B cell (primary cell): Measurements from ENCODE around the gene UQCR11. TPM values are rescaled to one million over a fixed set of nuclear protein-coding genes. Genes with fewer than 3 reads are reported as not detected.

Experiments
- ATAC-seq: fragments of 200-7000 bp; cut with Tn5 transposase; one replicate; pipeline ENCODE4 v1.10.0; 2021; ENCODE audit warnings: low read depth, mild to moderate bottlenecking, moderate number of reproducible peaks, moderate library complexity
- CTCF ChIA-PET: fragments of 350-600 bp; sonication (Branson Sonifier 250); formaldehyde crosslinking; loops from one replicate; lab custom pipeline; 2021; ENCODE audit warnings: antibody characterized with exemption, inconsistent platforms; lab: Charles Lee
- POLR2A ChIA-PET: fragments of 350-600 bp; sonication (Branson Sonifier 250); formaldehyde crosslinking; loops from one replicate; lab custom pipeline; 2021; ENCODE audit warnings: antibody characterized with exemption; lab: Charles Lee
- DNase-seq: peaks from one replicate; pipeline ENCODE4 v3.0.0; 2013
- H2AFZ ChIP-seq: 2 replicates; pipeline ENCODE4 v1.6.1; 2012; ENCODE audit warnings: mild to moderate bottlenecking, low read depth, low read length; ENCODE audit not compliant: insufficient read depth, poor library complexity, severe bottlenecking
- H3K27ac ChIP-seq, 2 donors: 1 replicate in 1 of 2; 2 replicates in 1 of 2; pipeline ENCODE4 v1.5.1; 2012 to 2013; ENCODE audit warnings: low read length in 2 of 2, mild to moderate bottlenecking in 2 of 2, moderate library complexity in 1 of 2
- H3K27me3 ChIP-seq, 4 experiments: fragments of 200-600 bp in 1 of 4; sonication (generic) in 1 of 4; replicated peaks in 1 of 4; 1 replicate in 2 of 4; 2 replicates in 2 of 4; pipeline versions ENCODE4 v1.6.1 to v1.7.0; 2013 to 2016; ENCODE audit warnings: low read length in 3 of 4, mild to moderate bottlenecking in 2 of 4, mixed read lengths in 1 of 4, moderate library complexity in 1 of 4; ENCODE audit not compliant: insufficient read depth in 4 of 4, control insufficient read depth in 3 of 4; ENCODE audit errors: control extremely low read depth in 1 of 4
- H3K36me3 ChIP-seq, 2 experiments: replicated peaks in 1 of 2; 1 replicate in 1 of 2; 2 replicates in 1 of 2; pipeline versions ENCODE4 v1.6.1 to v1.7.1; 2013; ENCODE audit warnings: low read length in 1 of 2; ENCODE audit not compliant: insufficient read depth in 2 of 2, control insufficient read depth in 1 of 2; ENCODE audit errors: control extremely low read depth in 1 of 2, extremely low read depth in 1 of 2
- H3K4me1 ChIP-seq, 2 donors: fragments of 200-600 bp in 1 of 2; sonication (generic) in 1 of 2; 1 replicate in 1 of 2; 2 replicates in 1 of 2; pipeline versions ENCODE4 v1.5.1 to v1.6.1; 2013 to 2017; ENCODE audit warnings: low read length in 2 of 2; ENCODE audit not compliant: control insufficient read depth in 2 of 2, insufficient read depth in 2 of 2
- H3K4me2 ChIP-seq: replicated peaks from 2 replicates; pipeline ENCODE3; 2012; ENCODE audit warnings: mild to moderate bottlenecking, low read depth, low read length; ENCODE audit not compliant: poor library complexity, severe bottlenecking
- H3K4me3 ChIP-seq, 5 experiments: fragments of 200-600 bp in 1 of 5; sonication (generic) in 1 of 5; 1 replicate in 3 of 5; 2 replicates in 2 of 5; pipeline versions ENCODE4 v1.5.1 to v1.7.0; 2011 to 2016; ENCODE audit warnings: low read length in 4 of 5, mild to moderate bottlenecking in 4 of 5, low read depth in 2 of 5, control low read depth in 1 of 5, moderate library complexity in 1 of 5; ENCODE audit not compliant: insufficient read depth in 1 of 5; ENCODE audit errors: control extremely low read depth in 1 of 5, extremely low read depth in 1 of 5
- H3K79me2 ChIP-seq: fragments of 200-600 bp; sonication (generic); one replicate; pipeline ENCODE4 v1.6.0; 2016; ENCODE audit warnings: low read length; ENCODE audit not compliant: control insufficient read depth, insufficient read depth
- H3K9ac ChIP-seq: fragments of 200-600 bp; sonication (generic); 2 replicates; pipeline ENCODE4 v1.6.1; 2017; ENCODE audit warnings: mild to moderate bottlenecking, low read length, moderate library complexity
- H3K9me3 ChIP-seq, 3 donors: one replicate each; pipeline versions ENCODE4 v1.6.1 to v1.7.1; 2013; ENCODE audit warnings: low read length in 2 of 3; ENCODE audit not compliant: control insufficient read depth in 2 of 3, insufficient read depth in 1 of 3; ENCODE audit errors: control extremely low read depth in 1 of 3
- H4K20me1 ChIP-seq: 2 replicates; pipeline ENCODE4 v1.6.0; 2012; ENCODE audit warnings: mild to moderate bottlenecking, low read length; ENCODE audit not compliant: insufficient read depth, control insufficient read depth, poor library complexity, severe bottlenecking
- H3K27ac Mint-ChIP-seq: one replicate; pipeline ENCODE4 v1.8.0; 2021; ENCODE audit warnings: mixed read lengths
- H3K27me3 Mint-ChIP-seq: one replicate; pipeline ENCODE4 v1.8.0; 2021; ENCODE audit warnings: mixed read lengths
- H3K4me1 Mint-ChIP-seq: one replicate; pipeline ENCODE4 v1.8.0; 2021; ENCODE audit warnings: mixed read lengths
- H3K4me3 Mint-ChIP-seq: one replicate; pipeline ENCODE4 v1.8.0; 2021; ENCODE audit warnings: mixed read lengths
- H3K9me3 Mint-ChIP-seq: one replicate; pipeline ENCODE4 v1.8.0; 2022; ENCODE audit warnings: mixed read lengths; ENCODE audit not compliant: insufficient read depth
- EZH2 ChIP-seq: IDR thresholded peaks from 2 replicates; pipeline ENCODE4 v1.6.1; 2012; ENCODE audit warnings: borderline replicate concordance, low read depth, mild to moderate bottlenecking, moderate library complexity, low read length; ENCODE audit not compliant: insufficient read depth, poor library complexity, severe bottlenecking
- WGBS: methylation state at CpG from one replicate; pipeline ENCODE4 v1.1.5; 2013; ENCODE audit warnings: missing lambda C conversion rate; ENCODE audit not compliant: insufficient coverage; 5-methylcytosine and 5-hydroxymethylcytosine counted together
- intact Hi-C: fragments of 100-400 bp; cut with micrococcal nuclease; formaldehyde crosslinking; loops from one replicate; pipeline ENCODE4 v1.10.0; 2022
- polyA plus RNA-seq: library from polyadenylated mRNA; depleted of rRNA; stranded (reverse); fragments of >200 nt; gene quantifications from 2 replicates; pipeline ENCODE4 v1.2.3, GENCODE V29; 2012
- total RNA-seq, 2 donors: library from RNA; stranded (reverse); fragments of 120-200 nt in 1 of 2; gene quantifications; 1 replicate in 1 of 2; 2 replicates in 1 of 2; pipeline versions ENCODE4 v1.2.3 to v1.2.4, GENCODE V29; 2013 to 2022
- TF ChIP-seq, protein P1 (sequence below): fragments of 200-600 bp; IDR thresholded peaks from one replicate; pipeline ENCODE4 v1.8.0; 2022; ENCODE audit warnings: antibody characterized with exemption, mild to moderate bottlenecking

Gene UQCR11
- total and polyA plus RNA-seq, 2 donors (not counting 1 experiment from before 2014, with no cell fraction given), result 59.5 to 66.8 TPM

DNA sequence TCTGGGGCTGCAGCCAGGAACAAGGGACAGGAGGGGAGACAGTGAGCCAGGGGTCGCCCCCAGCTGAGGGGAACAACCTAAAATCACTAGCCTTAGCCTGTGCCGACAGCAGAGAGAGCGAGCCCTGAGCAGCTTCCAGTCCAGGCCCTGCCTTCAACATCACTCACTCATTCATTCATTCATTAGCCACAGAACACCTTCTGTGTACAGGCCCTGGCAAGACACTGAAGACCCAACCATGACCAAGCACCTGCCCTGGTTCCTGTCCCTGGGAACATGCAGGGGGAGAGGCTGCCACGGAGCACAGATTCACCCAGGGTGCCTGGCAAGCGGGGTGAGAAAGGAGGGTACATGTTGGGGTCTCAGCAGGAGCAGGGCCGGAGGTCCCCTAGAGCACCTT lies 42.0 kb downstream of the UQCR11 start:
- POLR2A ChIA-PET, result no interaction called here

DNA sequence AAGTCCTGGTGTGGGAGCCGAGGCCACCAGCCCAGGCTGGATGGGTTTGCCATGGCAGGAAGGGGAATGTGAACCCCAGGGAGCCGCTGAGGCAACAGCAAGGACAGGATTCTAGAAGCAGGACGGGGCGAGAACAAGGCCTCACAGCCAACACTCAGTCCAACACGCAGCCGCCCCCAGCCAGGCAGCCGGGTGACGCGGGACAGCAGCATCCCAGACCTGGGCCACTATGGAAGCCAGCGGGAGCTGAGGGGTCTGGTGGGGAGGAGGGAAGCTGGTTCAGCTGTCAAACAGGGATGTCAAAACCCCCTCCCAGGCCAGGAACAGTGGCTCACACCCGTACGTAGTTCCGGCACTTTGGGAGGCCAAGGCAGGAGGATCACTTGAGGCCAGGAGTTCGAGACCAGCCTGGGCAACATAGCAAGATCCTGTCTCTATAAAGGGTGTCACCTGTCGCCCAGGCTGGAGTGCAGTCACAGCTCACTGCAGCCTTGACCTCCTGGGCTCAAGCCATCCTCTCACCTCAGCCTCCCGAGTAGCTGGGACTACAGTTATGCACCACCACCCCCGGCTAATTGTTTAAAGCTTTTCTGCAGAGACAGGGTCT lies 43.9 kb downstream of the UQCR11 start:
- no peak overlapping the region for H3K27ac ChIP-seq
- H4K20me1 ChIP-seq, result no peaks in the 10 kb centered on the region
- no peaks in the 10 kb centered on the region for H3K4me1 ChIP-seq
- ChIA-PET CTCF (no interaction called here), POLR2A (no interaction called here)
- WGBS, result 88% methylated on average over 8 of the region's 17 CpGs
- no peak overlapping the region for H3K4me2 ChIP-seq
- Mint-ChIP-seq H3K9me3 (no peaks in the 10 kb centered on the region), H3K27ac (no peak overlapping the region), H3K27me3 (no peaks in the 10 kb centered on the region), H3K4me3 (no peak overlapping the region), H3K4me1 (no peaks in the 10 kb centered on the region)
- TF ChIP-seq, protein P1, sequence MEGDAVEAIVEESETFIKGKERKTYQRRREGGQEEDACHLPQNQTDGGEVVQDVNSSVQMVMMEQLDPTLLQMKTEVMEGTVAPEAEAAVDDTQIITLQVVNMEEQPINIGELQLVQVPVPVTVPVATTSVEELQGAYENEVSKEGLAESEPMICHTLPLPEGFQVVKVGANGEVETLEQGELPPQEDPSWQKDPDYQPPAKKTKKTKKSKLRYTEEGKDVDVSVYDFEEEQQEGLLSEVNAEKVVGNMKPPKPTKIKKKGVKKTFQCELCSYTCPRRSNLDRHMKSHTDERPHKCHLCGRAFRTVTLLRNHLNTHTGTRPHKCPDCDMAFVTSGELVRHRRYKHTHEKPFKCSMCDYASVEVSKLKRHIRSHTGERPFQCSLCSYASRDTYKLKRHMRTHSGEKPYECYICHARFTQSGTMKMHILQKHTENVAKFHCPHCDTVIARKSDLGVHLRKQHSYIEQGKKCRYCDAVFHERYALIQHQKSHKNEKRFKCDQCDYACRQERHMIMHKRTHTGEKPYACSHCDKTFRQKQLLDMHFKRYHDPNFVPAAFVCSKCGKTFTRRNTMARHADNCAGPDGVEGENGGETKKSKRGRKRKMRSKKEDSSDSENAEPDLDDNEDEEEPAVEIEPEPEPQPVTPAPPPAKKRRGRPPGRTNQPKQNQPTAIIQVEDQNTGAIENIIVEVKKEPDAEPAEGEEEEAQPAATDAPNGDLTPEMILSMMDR, result no peak
- no peak for TF ChIP-seq EZH2
- no peak overlapping the region for H3K4me3 ChIP-seq
- DNase-seq (no peak), ATAC-seq (no peak)
- no peak overlapping the region for H2AFZ ChIP-seq
- intact Hi-C loops, result no loop called here
- no peaks in the 10 kb centered on the region for H3K79me2 ChIP-seq
- H3K36me3 ChIP-seq, result no peaks in the 10 kb centered on the region
- H3K9me3 ChIP-seq, result no peaks in the 10 kb centered on the region
- no peak overlapping the region for H3K9ac ChIP-seq
- H3K27me3 ChIP-seq, result peaks cover 0 to 7% (median 0%) of the 10 kb centered on the region in 4 experiments

More for the DNA sequence above, 42.0 kb downstream of the UQCR11 start:
- Histone ChIP-seq H3K79me2 (no peaks in the 10 kb centered on the region), H3K27ac (no peak overlapping the region), H4K20me1 (no peaks in the 10 kb centered on the region), H3K27me3 (peaks cover 0 to 13% (median 0%) of the 10 kb centered on the region in 4 experiments), H2AFZ (no peak overlapping the region), H3K9ac (no peak overlapping the region), H3K36me3 (no peaks in the 10 kb centered on the region), H3K9me3 (no peaks in the 10 kb centered on the region), H3K4me2 (no peak overlapping the region), H3K4me1 (peaks cover 3 to 7% of the 10 kb centered on the region in 2 donors), H3K4me3 (no peak overlapping the region)
- intact Hi-C loops, result no loop called here
- no peak overlapping the region for H3K4me3 Mint-ChIP-seq
- no peak for DNase-seq
- 93% methylated on average over 6 of the region's 6 CpGs for WGBS
- no peak overlapping the region for H3K27ac Mint-ChIP-seq
- no peaks in the 10 kb centered on the region for H3K4me1 Mint-ChIP-seq
- TF ChIP-seq EZH2, result no peak
- TF ChIP-seq, protein P1, result no peak
- no peaks in the 10 kb centered on the region for H3K9me3 Mint-ChIP-seq
- no peak for ATAC-seq
- CTCF ChIA-PET, result interaction anchor here (0.6 to 1.1 kb wide), 2 partner anchors 30 to 236 kb away, joined by 3 read pairs; partner anchors contain the start of gene MBD3
- no peaks in the 10 kb centered on the region for H3K27me3 Mint-ChIP-seq
